GM21786 (cell line): ENCODE results near the gene PRKCA.

Experiments
- ATAC-seq: cut with Tn5 transposase; IDR thresholded peaks from one replicate; pipeline ENCODE4 v1.9.1; 2021; ENCODE audit not compliant: unreplicated experiment

PRKCA gene

DNA sequence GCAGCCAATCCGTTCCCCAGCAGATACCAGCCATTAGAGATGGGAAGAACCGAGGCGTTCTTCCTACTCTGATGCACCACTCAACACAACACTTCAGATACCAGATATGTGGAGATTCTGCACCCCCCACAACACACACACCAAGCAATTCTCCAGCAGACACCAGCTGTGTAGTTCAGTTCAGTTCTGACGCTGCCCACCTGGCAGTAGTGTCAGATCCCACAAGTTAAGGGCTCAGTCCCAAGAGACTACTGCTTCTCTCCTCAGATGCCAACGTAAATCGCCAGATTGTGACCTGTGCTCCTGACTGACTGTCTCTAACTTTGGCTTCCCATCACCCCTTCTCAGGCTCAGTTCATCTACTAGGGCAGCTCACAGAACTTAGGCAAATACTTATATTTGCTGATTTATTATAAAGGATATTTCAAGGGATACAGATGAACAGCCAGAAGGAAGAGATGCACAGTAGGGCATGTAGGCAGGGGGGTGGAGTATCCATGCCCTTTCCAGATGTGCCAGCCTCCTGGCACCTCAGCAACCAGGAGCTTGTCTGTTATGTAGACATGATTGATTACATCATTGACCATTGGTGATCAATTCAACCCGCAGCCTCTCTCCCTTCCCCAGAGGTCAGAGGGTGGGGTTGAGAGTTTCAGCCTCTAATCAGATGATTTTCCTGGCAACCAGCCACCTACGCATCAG is 110.6 kb downstream of the PRKCA start:
- ATAC-seq: no peak

DNA sequence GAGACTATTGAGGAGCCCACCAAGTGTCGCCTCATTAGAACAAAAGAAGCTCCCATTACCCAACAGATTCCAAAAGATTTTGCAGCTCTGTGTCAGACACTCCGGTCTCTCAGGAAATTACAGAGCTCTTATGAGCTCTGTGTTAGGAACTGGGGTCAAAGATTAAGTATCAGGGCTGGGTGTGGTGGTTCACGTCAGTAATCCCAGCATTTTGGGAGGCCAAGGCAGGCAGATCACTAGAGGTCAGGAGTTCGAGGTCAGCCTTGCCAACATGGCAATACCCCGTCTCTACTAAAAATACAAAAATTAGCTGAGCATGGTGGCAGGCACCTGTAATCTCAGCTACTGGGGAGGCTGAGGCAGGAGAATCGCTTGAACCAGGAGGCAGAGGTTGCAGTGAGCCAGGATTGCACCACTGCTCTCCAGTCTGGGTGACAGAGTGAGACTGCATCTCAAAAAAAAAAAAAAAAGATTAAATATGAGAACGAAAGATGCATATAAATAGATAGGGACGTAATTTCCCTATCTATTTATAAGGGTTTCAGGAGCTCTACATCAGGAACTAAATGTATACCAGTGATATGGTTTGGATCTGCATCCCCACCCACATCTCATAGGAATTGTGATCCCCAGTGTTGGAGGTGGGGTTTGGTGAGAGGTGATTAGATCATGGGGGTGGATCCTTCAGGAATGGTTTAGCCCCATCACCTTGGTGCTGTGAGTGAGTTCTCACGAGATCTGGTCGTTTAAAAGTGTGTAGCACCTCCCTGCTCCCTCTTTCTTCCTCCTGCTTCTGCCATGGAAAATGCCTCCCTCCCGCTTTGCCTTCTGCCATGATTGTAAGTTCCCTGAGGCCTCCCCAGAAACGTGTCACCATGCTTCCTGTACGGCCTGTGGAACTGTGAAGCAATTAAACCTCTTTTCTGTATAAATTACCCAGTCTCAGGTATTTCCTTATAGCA is 111.4 kb downstream of the PRKCA start:
- no peak for ATAC-seq

DNA sequence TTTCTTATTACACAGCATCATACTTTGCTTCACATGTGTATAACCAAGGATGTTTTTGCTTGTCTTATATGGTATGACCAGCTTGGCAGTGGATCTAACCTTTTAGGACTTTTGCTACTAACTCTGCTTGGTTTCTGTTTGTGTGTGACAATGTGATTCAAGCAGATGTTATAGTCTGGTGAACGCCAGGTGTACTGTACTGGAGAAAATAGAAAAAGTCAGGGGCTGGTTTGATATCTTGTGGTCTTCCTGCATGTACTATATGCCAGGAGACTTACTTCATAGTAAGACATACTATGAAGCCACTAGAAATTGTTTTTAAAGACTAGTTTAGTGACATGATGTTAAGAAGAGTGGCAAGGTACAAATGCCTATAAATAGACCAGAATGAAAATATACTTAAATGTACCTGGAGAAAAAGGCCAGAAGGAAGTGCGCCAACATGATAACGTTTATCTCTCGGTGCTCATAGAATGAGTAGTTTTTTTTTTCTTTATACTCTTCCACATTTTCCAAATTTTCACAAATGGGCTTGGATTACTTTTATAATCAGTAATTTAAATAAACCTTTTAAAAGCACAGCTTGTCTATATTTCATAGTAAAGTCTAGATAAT is 112.3 kb downstream of the PRKCA start:
- ATAC-seq: no peak

DNA sequence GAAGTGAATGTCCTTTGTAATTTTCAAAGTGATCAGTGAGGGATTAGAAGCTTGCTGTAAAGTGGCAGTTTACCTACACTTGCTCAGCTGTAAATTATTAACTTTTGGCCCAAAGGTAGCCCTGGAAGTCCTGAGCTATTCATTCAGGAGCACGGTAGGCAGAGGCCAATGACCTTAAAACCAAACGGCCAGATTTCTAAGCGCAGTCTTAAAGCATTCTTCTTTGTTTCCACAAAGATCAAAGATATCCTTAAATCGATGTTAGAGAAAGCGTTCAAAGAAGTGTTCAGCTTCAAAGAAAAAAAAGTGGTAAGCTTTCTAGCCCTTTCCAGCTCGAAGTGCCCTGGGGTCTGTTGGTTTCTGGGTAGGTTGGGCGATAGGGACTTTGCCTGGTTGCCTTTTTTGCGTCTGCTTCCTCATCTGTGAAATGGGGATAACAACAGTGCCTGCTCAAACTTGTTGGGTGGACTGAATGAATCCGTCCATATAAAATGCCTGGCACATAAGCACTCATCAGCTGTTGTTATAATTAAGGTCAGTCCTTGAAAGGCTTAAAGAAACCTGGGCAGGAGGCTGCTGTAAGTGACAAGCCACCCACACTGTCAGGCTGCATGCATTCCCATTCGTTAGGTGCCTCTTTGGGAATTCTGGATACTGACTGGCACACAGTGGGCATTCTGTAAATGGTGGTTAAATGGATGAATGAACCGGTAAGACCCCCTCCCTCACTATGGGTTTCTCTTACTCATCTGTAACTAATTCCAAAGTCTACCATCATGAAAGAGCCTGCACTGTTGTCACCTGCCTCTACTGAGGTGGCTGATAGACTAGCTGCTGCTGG is 113.2 kb downstream of the PRKCA start:
- ATAC-seq: no peak

DNA sequence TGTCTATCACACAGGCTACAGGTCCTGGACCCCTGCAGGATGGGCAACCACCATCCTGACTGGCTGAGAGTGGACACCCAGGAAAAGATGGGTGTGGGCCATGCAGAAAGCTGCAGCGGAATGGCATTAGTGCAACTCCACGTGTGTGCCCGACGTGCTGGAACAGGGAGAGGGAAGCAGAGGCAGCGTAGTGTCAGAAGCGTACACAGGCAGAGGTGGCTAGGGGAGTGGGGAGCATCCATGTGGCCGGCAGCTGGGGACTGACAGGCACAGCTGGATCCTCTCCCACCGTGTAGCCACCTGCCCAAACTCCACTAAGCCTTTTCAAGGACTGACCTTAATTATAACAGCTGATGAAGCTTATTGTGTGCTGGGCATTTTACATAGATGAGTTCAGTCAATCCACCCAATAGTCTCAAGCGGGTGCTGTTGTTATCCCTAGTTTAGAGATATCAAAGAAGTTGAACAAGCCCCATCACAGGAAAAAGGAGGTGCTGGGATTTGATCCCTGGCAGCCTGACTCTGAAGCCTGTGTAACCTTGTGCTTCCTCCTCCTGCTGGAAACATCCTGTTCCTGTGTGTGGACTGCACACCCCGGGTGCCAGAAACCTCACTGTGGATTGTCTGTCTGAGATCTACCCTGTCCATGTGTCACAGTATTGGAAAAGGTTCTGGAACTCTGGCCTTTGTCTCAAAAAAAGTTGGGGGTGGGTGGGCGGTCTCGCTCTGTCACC is 114.0 kb downstream of the PRKCA start:
- no peak for ATAC-seq

DNA sequence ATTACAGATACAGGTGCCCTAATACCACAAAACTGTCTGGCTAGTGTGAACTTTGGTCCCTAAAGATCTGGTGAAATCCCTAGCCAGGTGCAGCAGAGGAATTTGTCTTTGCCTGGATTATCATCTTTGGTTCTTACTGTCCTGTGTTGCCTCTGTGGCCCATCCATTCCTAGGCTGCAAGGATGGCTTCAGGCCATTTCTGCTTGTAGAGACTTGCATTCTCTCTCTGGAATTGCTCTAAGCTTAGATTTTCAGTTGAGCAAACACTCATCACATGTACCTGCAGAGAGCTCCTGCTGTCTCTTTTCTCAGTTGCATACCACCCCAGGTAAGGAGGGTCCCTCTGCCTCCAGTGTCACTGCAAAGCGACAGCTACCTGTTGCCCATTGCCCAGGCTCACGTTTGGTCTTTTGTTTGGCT is 114.9 kb downstream of the PRKCA start:
- ATAC-seq: no peak

DNA sequence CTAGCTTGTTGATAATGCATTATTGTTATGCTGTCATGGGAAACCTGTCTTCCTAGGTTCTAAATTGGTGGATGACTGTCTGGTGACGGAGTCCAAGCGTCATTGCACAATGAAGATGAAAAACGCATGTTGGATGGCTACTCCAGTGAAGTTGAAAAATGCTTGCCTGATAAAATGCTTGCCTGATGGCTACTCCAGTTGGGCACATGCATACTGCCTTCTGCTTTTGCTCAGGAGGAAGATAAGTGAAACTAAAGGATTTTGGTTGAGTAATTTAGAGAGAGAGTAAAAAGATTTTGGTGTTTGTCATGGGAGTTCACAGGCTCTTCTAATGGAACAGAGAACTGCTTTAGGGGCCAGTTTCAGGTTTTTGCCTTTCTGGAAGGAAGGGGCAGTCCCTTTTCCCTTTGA is 118.6 kb downstream of the PRKCA start:
- no peak for ATAC-seq

DNA sequence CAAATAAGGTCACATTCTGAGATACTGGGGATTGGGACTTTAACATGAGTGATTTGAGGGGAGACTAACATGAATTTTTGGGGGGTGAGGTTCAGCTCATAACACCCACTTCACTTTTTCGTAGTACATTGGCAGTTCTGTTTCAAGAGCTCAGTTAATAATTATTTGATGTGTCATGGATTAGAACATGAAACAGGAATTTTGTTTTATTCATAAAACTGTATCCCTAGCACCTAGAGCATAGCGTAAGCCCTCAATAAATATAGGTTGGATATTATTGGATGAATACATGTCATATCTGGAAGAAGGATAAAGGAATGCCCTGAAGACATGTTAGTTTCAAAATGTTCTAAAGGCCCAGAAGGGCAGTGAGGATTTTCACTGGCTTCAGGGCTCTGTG is 119.8 kb downstream of the PRKCA start:
- ATAC-seq: no peak

DNA sequence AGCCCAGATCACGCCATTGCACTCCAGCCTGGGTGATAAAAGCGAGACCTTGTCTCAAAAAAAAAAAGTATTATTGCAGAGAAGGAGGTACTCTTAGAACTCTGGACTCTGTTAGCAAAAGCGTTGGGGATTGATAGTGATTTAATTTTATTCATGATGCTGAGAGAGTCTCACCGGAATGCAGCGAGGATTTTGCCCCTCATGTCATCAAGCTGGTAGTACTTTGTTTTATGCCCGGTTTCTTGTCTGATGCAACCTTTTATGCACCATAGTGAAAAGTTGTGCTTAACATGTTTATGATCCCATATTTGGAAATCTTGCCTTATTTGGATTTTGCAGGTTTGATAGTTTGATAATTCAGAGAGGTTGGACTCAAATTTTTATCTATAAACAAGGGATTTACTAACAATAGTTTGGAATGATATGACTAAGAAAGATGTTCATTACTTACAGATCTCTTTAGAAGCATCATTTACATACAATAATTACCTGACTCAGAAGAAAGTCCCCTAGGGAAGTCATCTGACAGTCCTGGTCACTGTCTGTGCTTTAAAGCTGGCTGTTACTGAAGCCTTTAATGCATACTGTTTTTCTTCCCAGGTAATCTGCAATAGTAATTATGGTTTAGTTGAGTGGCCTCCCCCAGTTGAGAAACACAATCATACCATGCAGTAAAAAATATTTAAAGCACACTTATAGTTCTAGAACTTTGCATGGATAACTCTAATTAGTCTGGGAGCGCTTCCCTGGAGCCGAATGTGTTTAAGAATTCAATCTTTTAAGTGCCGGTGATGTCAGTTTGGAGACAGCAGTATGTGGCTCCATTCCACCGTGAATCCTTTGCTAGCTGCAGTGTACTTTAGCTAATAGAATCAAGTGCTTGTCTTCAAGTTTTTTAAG is 120.9 kb downstream of the PRKCA start:
- ATAC-seq: no peak

DNA sequence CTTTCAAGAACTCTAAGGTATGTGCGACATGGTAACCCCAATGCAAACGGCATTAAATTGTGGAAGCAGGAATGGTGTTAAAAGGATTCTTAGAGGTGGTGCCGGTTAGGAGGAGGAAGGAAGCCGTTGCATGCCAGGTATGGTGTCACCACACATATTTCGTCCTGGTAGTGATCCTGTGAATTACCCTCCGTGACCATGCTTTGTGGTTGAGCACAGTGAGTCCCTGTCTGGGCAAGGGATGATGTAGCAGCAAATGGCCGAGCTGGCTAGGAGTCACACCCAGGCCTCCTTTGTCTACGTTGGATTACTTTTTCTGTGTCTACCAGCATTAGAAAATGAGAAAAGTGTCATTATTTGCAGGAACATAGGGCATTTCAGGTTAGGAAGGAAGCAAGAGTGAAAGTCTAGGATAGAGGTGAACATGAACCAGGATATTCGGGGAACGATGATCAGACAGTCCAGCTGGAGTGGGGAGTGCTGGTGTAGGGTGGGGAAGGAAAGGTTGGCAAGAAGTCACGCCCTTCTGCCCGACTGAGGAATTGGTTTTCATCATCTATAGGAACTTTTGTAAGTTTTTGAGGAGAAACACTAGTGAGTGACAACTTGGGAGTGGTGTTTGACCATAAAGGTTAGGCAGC is 123.5 kb downstream of the PRKCA start:
- ATAC-seq: no peak

DNA sequence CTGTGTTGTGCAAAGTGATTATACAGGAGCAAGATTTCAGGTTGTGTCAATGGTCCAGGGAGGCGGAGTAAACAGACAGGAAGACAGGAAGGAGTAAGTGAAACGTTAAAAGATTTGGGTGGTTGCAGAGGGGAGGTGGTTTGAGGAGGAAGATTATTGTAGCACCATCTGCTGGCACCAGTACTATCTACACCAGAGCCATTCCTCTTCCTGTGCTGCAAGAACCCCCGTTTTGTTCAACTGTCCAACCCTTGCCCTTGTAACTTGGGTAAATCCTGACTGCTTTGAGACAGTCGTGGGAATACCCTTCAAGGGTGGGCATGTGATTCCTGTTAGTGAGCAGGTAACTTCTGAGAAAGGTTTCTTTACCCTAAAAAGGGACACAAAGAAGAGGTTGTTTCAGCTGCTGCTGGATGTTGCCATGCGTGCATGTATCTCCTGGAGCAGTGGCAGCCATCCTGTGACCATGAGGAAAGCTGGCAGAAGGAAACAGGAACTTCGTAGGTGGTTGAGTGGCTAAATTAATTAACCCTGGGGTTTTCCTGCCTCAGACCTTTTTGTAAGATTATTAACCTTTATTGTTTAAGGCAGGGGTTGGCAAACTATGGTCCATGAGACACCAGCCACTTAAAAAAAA is 124.1 kb downstream of the PRKCA start:
- ATAC-seq: no peak

DNA sequence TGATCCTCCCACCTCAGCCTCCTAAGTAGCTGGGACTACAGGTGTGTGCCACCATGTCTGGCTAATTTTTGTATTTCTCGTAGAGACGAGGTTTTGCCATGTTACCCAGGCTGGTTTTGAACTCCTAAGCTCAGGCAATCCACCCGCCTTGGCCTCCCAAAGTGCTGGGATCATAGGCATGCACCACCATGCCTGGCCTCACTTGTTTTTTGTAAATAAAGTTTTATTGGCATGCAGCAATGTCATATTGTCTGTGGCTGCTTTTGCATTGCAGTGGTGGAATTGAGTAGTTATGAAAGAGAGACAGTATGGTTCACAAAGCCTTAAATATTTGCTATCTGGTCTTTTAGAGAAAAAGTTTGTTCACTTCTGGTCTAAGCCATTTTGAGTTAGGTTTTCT is 124.7 kb downstream of the PRKCA start:
- no peak for ATAC-seq

DNA sequence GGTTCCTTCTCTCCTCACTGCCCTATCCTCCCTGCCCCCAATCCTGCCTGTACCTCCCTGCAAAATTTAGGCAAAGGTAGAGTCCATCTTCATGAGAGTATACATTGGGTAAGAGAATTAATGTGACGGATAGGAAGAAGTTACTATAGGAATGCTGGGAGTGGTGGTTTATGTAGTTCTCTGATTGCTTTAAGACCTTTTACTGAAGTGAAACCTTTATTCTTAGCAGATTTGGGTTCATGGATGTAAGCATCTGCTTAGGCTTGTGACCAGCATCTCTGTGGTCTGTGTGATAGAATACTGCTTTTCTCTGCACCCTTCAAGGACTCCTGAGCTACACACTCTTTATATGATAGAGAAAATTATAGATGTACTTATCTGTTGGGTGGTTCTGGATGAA is 127.3 kb downstream of the PRKCA start:
- no peak for ATAC-seq

DNA sequence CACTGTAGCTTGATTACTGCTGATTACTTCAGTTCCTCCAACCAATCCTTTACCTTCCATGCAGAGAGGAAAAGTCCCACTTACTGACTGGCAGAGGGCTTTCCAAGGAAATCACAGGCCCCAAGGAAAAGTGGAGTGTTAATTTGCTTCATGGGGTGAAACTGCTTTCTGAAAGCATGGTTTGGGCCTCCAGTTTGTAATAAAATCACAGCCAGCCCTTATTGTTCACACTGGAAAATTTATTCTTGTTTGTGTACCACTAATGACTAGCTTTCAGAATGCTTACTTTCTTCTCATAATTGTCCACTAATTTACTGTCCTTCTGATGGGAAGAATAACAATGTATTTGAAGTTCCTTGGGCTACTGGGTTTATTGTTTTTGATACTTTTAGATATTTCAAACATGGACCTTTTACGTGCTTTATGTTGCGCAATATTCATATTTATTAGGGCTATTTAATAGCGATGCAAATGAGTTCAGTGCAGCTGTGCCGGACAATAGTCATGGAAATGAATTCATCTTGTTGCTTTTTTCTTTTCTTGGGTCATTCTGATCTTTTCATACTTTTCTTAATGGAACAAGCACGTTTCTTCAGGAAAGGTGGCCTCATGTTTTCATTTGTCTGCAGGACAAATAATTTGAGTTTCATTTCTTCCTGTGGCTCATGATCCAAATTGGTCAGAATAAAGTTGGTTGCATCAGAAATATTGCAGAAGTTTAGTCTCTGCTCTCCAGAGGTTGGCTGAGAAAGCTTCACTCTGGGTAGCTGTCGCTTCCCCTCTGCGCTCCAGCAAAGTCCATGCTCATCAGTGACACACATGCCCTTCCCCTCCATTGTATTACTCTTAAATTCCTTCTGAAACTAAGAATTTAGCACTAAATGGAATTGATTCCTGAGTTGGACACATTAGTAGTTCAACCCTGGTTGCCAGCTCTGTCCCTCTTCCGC is 128.7 kb downstream of the PRKCA start:
- no peak for ATAC-seq

DNA sequence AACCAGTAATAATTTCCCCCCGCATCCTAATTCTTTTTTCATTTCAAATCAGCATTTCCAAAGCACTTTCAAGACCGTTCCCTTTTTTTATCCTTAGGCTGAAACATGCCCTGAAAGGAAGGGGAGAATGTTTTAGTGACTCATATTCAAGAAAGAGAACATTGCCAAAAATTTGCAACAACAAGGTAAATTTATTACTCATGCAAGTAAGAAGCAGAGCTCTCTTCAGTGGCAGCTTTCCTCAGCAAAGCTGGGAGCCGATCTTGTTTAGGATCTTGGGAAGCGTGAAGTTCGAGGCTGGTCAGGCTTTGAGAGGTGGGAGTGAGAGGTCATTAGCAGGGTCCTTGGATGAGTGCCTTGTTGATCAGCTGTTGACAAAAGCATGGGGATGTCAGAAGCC is 129.5 kb downstream of the PRKCA start:
- ATAC-seq: no peak

DNA sequence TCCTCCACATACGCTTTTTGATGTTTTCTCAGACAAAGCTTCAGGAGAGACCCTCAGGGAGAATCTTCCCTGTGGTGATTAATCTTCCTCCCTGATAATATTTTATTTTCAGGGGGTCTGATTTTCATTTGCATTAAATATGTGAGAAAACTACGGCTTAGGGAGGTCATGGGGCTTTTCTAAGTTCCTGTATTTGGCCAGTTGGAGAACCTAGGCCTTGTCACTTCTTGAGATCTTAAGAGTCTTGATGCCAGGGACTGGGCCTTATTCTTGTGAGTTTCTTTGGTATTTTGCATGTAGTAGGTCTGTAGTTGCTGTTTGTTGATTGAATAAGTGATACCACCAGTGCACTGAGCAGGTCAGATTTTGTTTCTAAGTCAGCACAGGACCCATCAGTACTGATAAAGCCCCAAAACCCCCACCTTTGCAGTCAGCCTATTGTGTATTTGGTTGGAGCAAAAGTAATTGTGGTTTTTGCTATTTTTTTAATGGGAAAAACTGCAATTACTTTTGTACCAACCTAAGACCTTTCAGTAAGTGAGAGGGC is 130.1 kb downstream of the PRKCA start:
- ATAC-seq: no peak

DNA sequence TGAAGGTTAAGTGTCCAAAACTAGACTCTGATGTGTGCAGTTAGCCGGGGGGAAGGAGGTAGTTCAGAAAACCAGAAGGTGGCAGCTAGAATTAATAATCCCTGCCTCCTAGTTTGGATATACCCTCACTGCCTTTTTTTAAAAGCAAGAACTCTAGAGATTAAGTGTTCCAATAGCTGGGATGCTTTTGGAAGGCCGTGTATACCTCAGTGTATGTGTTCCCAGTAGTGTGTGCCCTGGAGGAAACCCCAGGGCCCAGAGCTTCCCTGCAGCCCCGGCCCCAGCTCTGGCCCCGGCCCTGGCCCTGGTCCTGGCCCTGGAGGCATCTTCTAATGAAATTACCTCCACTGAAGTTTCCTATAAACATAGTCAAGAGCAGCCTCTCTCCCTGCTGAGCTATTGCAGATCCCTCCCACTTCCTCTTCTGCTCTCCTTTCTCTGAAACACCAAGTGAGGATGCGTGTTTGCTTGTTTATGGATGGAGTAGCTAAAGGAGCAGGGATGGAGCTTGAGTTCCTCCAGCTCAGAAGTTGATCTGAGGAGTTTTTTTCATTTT is 130.7 kb downstream of the PRKCA start:
- ATAC-seq: no peak
